HUES64 (cell line): Measurements from ENCODE around the gene LINS1. TPM values are rescaled to one million over a fixed set of nuclear protein-coding genes. Genes with fewer than 3 reads are reported as not detected.

ENCODE experiments used
- H3K27ac ChIP-seq: 2 replicates; pipeline ENCODE4 v1.7.0; 2013; ENCODE audit warnings: low read depth, low read length, inconsistent platforms
- H3K27me3 ChIP-seq: 2 replicates; pipeline ENCODE4 v1.6.1; 2013; ENCODE audit warnings: mild to moderate bottlenecking, low read length; ENCODE audit not compliant: insufficient read depth
- H3K36me3 ChIP-seq: 2 replicates; pipeline ENCODE4 v1.6.1; 2013; ENCODE audit warnings: mild to moderate bottlenecking, low read length; ENCODE audit not compliant: insufficient read depth
- H3K4me1 ChIP-seq: 2 replicates; pipeline ENCODE4 v1.6.1; 2013; ENCODE audit warnings: mild to moderate bottlenecking, low read length, moderate library complexity; ENCODE audit not compliant: insufficient read depth
- H3K4me3 ChIP-seq: 2 replicates; pipeline ENCODE4 v1.5.1; 2013; ENCODE audit warnings: mild to moderate bottlenecking, low read length, moderate library complexity
- H3K9ac ChIP-seq: 2 replicates; pipeline ENCODE4 v1.6.1; 2013; ENCODE audit warnings: mild to moderate bottlenecking, low read depth, low read length
- H3K9me3 ChIP-seq: 2 replicates; pipeline ENCODE4 v1.6.1; 2013; ENCODE audit warnings: low read depth, low read length; ENCODE audit not compliant: insufficient read depth
- WGBS: fragments of 150-250, 120-280 bp; methylation state at CpG from one replicate; pipeline ENCODE4 v1.1.7; 2013; ENCODE audit warnings: missing lambda C conversion rate; 5-methylcytosine and 5-hydroxymethylcytosine counted together
- polyA plus RNA-seq, 2 experiments: library from polyadenylated mRNA; stranded (reverse); fragments of 50-300 nt; gene quantifications; one replicate each; pipeline ENCODE4 v1.2.3, GENCODE V29; 2013

Gene LINS1, protein sequence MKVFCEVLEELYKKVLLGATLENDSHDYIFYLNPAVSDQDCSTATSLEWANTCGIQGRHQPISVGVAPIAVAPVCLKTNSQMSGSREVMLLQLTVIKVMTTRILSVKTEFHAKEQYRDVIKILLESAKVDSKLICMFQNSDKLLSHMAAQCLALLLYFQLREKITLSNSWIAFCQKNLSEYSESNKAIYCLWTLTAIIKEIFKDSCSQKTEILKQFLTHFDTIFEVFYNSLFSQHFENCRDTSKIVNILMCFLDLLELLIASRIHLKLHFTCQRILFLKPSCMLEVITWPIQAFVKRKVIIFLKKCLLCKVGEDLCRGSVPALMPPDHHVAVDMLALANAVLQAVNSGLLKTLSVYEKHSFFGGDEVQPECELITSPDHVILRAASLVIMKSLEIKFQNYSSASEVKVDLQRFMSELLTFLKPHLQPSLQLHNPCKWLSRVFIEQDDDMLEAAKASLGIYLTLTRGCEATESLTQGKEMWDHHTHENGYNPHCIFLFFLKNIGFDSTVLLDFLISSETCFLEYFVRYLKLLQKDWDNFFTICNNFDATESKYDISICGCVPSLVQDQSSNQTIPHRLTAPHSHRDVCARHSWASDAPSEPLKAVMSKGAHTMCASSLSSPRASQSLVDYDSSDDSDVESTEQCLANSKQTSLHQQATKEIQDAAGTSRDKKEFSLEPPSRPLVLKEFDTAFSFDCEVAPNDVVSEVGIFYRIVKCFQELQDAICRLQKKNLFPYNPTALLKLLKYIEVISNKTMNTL
- polyA plus RNA-seq (2013, experiment 1 of 2): 9.2 TPM
- polyA plus RNA-seq (2013, experiment 2 of 2): 9.5 TPM

DNA sequence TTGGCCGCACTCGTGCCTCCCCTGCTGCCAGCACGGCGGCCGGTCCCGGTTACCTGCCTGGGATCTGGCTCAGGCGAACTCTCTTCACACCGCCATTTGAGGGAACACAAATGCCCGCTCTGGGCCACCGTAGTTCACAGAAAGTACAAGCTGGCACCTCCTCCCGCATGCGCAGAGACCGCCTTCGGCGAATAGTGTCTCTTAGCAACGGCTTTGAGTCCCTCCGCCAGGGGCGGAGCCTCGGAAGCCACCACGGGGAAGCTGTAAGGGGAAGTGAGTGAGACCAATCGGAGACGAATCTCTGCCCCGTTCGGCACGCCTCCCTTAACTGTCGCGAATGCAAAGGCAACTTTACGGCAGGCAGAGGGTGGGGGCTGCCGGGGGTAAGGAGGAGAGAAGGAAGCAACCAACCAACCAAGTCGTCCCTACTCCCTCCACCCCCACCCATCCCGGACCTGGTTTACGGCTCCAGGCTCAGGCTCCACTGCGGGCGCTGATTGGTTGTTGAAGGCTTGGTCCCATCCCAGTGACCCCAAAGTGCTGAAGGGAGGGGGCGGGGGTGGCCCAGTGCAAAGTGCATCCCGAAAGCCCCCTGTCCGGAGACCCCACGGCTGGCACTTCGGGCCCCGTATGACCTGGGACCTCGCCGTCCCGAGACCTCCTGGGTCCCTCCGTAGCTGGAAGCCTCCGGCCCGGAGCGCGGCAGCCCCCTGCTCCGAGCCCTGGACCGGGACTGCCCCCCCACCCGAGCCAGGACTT lies at the start of gene LINS1, which contains the start of gene ASB7:
LINS1 (minus strand) TSS at position 121 of the 759 bp plus-strand sequence. CDS start 21,342 bp downstream, outside the sequence.
ASB7 (plus strand) TSS at position 526 of the 759 bp plus-strand sequence. CDS start 9,628 bp downstream, outside the sequence.
- peak within 1 kb of the TSS; percentile 69 for H3K27ac ChIP-seq

DNA sequence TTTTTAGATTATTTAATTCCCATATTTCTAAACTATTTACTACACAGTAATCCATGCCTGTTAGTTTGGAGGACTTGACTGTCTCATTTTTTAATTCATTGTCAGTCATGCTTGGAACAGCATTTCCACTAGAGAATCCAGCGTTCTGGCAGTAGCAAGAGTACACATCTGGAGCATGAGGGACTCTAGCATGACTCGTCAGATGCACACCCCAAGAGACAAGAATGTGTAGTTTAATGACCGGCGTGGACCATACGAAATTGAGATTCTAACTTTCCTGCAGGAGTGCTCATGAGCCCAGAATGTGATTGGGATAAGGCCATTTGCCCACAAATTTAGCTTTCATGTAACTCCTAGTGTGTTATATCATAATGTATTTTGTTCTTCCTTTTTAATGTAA lies 49.3 kb upstream of the LINS1 start:
- H3K9me3 ChIP-seq: no peaks in the 10 kb centered on the region
- H3K4me3 ChIP-seq: no peak overlapping the region
- H3K4me1 ChIP-seq: no peaks in the 10 kb centered on the region
- no peak overlapping the region for H3K9ac ChIP-seq
- no peak overlapping the region for H3K27ac ChIP-seq
- WGBS: 93% methylated on average over 5 of the region's 5 CpGs
- peaks cover 5% of the 10 kb centered on the region; the same call in 1 of the 2 replicates for H3K36me3 ChIP-seq
- H3K27me3 ChIP-seq: no peaks in the 10 kb centered on the region

More for the DNA sequence above, at the start of gene LINS1, which contains the start of gene ASB7:
- H3K27me3 ChIP-seq: no peaks in the 10 kb centered on the region
- H3K9ac ChIP-seq: peak within 1 kb of the TSS; percentile 67
- WGBS: under 1% methylated on average over 50 of the region's 51 CpGs
- peaks cover 10% of the 10 kb centered on the region for H3K4me1 ChIP-seq
- no peaks in the 10 kb centered on the region for H3K9me3 ChIP-seq
- H3K4me3 ChIP-seq: peak within 1 kb of the TSS; percentile 77
- H3K36me3 ChIP-seq: peaks cover 20% of the 10 kb centered on the region

DNA sequence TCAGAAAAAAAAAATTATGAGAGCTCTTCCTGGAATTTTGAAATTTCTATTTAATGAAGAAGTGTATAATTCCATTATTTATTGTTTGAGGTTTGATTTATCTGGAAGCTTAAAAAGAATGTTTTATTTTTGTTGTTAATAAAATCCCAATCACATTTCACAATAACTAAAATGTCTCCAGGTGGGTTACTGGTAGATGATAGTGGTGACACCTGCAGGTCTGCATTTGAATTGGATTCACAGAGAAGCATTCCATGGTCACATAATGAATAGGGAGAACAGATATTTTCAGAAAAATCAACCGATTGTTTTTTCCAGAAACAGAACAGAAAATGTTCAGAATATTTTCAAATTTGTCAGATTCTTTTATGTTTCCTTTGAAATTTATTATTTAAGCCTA lies 48.7 kb upstream of the LINS1 start:
- no peak overlapping the region for H3K9ac ChIP-seq
- WGBS: 100% methylated on average over 1 of the region's 1 CpG

DNA sequence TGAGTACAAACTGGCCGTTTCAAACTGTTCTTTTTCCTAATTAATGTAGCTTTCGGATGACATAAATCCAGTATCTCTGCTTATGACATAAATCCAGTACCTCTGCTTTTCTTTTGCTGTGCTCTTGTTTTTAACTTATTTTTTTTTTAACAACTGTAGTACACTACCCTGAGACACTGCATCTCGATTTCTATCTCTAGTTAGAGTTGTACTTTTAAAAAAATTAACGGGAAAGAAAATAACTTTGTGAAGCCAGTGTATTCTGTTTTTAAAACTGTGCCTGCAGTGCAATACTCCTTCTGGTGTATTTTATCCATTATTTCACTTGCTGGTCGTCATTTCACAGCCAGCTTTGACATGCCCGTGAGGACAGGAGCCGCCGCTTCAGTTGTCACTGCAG lies 47.0 kb upstream of the LINS1 start:
- Histone ChIP-seq H3K36me3 (peaks cover 5% of the 10 kb centered on the region; the same call in 1 of the 2 replicates), H3K9me3 (no peaks in the 10 kb centered on the region), H3K27me3 (no peaks in the 10 kb centered on the region), H3K27ac (no peak overlapping the region), H3K4me1 (no peaks in the 10 kb centered on the region), H3K4me3 (no peak overlapping the region), H3K9ac (no peak overlapping the region)
- WGBS: 94% methylated on average over 8 of the region's 8 CpGs

More for the DNA sequence above, 48.7 kb upstream of the LINS1 start:
- Histone ChIP-seq H3K27ac (no peak overlapping the region), H3K9me3 (no peaks in the 10 kb centered on the region), H3K27me3 (no peaks in the 10 kb centered on the region), H3K4me1 (no peaks in the 10 kb centered on the region), H3K4me3 (no peak overlapping the region), H3K36me3 (peaks cover 5% of the 10 kb centered on the region; the same call in 1 of the 2 replicates)

DNA sequence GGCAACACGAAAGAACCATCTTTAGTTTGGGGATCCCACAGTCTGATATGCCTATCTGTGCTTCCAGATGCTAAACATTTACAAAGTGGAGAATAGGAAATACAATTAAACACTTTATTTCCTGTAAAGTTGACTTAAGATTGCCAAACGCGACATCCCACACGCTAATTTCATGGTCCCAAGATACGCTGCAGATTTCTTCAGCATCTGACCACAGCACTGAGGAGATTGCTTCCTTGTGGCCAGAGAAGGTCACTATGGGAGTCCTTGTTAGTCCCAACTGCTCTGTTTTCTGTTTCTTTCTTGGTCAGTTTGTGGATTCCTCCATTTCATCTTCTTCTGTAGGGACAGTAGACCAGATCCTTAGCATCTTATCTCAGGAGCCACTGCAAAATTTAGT lies 43.7 kb upstream of the LINS1 start:
- Histone ChIP-seq H3K27me3 (no peaks in the 10 kb centered on the region), H3K36me3 (0 out of 2 replicates have a peak, but pooled peaks cover 5% of the 10 kb centered on the region), H3K4me3 (no peak overlapping the region), H3K27ac (no peak overlapping the region), H3K9ac (no peak overlapping the region), H3K9me3 (no peaks in the 10 kb centered on the region), H3K4me1 (no peaks in the 10 kb centered on the region)
- WGBS: 98% methylated on average over 5 of the region's 5 CpGs

DNA sequence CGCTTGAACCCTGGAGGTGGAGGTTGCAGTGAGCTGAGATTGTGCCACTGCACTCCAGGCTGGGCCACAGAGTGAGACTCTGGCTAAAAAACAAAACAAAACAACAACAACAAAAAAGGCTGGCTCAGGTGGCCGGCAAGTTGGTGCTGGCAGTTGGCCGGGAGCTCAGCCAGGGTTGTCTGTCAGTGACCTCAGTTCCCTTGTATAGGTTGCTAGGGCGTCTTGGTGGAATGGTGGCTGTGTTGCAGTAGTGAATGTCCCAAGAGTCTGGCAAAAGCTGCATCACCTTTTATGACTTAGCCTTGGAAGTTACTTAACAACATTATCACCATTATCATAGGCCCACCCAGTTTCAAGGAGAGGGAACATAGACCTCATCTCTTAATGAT lies 41.0 kb upstream of the LINS1 start:
- H3K27ac ChIP-seq: no peak overlapping the region
- H3K27me3 ChIP-seq: no peaks in the 10 kb centered on the region
- no peak overlapping the region for H3K9ac ChIP-seq
- no peaks in the 10 kb centered on the region for H3K36me3 ChIP-seq
- H3K4me1 ChIP-seq: no peaks in the 10 kb centered on the region
- H3K4me3 ChIP-seq: no peak overlapping the region
- no peaks in the 10 kb centered on the region for H3K9me3 ChIP-seq
- WGBS: 90% methylated on average over 4 of the region's 4 CpGs

DNA sequence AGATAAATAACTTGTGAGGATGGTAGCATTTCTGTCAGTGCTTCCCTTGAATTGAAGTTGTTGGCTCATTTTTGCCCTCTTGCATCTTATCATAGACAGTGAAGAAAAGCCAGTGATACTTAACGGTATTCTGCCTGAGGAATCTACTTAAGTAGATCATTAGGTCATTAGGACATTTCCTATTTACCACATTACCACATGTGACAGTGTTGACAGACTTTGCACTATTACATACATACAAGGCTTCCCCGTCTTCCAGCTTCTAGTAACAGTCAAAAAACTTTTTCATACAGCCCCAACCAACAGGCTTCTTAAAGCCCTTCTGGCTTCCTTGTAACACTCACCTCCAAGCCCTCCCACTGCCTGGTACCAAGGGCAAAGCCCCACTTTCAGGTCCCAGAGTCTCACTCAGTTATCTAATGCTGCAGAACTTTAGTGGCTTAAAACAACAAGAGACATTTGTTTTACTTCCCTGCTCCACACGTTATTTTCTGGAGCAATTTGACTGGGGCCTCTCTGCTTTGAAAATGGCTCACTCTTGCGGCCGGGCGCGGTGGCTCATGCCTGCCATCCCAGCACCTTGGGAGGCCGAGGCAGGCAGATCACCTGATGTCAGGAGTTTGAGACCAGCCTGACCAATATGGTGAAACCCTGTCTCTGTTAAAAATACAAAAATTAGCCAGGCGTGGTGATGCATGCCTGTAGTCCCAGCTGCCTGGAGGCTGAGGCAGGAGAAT lies 40.4 kb upstream of the LINS1 start:
- H3K36me3 ChIP-seq: no peaks in the 10 kb centered on the region
- no peak overlapping the region for H3K9ac ChIP-seq
- peaks cover 4% of the 10 kb centered on the region; the same call in 1 of the 2 replicates for H3K4me1 ChIP-seq
- WGBS: 90% methylated on average over 9 of the region's 9 CpGs
- no peak overlapping the region for H3K27ac ChIP-seq
- no peaks in the 10 kb centered on the region for H3K9me3 ChIP-seq
- H3K4me3 ChIP-seq: no peak overlapping the region
- no peaks in the 10 kb centered on the region for H3K27me3 ChIP-seq

DNA sequence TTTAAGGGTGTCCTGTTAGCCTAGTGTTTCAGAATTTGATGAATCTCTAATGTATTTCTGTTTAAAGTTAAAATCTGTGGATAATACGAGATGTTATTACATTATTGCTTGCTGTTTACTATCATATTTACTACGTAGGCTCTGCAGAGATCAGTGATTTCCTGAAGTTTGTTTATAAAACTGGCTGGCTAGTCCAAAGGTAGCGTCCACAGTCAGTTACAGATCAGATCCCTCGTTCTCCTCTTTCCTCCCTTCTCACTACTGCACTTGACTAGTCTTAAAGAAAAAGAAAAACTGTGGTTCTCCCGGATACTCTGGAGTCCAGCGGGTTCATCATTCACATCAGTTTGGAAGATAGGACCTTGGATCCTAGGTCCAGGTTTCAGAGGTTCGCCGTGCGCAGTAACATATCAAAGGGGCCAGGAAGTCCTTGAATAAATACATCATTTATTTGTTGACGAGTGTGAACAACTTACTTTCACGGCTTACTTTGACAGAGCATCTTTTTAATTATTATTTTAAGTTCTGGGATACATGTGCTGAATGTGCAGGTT lies 36.3 kb upstream of the LINS1 start:
- Histone ChIP-seq H3K27ac (no peak overlapping the region), H3K36me3 (no peaks in the 10 kb centered on the region), H3K9me3 (no peaks in the 10 kb centered on the region), H3K27me3 (no peaks in the 10 kb centered on the region), H3K4me1 (peaks cover 32% of the 10 kb centered on the region), H3K9ac (no peak overlapping the region), H3K4me3 (no peak overlapping the region)
- WGBS: 95% methylated on average over 11 of the region's 11 CpGs

DNA sequence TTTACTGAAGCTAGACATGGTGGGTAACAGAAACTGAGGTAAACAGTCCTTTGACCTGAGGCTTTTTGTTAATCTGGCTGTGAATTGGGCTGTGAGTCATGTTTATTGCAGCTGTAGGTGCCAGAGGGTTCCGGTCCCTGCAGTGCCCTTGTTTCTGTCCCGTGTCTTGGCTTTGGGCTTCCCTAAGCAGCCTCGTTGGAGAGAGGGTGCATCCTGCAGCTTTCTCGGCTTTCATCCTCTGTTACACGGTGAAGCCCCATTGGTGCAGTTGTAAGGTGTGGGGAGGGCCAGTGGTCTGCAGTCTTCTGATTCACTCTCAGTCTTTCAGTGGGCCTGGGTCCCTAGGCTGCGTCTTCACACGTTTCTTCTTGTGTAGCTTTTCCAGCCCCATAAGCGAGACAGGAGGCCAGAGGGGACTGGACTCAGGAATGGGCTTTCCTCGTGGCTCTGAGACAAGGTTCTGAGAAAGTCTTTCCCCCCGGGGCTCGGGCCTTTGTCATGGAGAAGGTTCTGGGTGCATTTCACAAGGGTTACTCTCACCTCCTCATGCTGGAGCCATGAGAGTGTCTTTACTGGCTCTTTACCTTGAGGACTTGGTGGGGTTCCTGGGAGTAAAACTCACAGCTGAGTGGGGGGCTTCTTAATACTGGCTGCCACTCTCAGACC lies 33.6 kb upstream of the LINS1 start:
- Histone ChIP-seq H3K9me3 (no peaks in the 10 kb centered on the region), H3K4me3 (no peak overlapping the region), H3K27ac (peak overlapping the region; percentile 46), H3K36me3 (peaks cover 11% of the 10 kb centered on the region), H3K27me3 (no peaks in the 10 kb centered on the region), H3K4me1 (peaks cover 34% of the 10 kb centered on the region), H3K9ac (peak overlapping the region; percentile 48)
- 33% methylated on average over 11 of the region's 11 CpGs for WGBS

DNA sequence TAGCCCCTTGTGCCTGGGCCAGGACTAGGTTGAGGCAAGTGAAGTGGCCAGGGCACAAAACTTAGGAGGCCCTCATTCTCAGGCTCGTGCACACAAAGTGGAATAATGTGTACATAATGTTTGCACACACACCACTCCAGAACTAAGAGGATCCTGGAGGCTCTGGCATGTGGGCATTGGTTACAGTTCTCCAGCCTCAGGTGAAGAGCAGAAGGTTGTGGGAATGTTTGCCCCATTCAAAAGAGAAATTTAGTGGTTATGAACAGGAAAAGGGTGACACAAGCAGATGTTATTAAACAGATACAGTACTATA lies 31.7 kb upstream of the LINS1 start:
- WGBS: 100% methylated on average over 1 of the region's 1 CpG
- no peak overlapping the region for H3K4me3 ChIP-seq
- H3K27ac ChIP-seq: no peak overlapping the region
- H3K36me3 ChIP-seq: peaks cover 27% of the 10 kb centered on the region
- no peaks in the 10 kb centered on the region for H3K9me3 ChIP-seq
- no peak overlapping the region for H3K9ac ChIP-seq
- H3K27me3 ChIP-seq: no peaks in the 10 kb centered on the region
- H3K4me1 ChIP-seq: peaks cover 34% of the 10 kb centered on the region
